Kidney (tissue), 14 donors: Measurements from ENCODE around the gene SLC35E2B. TPM values are rescaled to one million over a fixed set of nuclear protein-coding genes. Genes with fewer than 3 reads are reported as not detected.
A peak's percentile ranks its signal among the peaks of the same experiment; 100 is the strongest.

Source experiments
- DNase-seq, 5 donors: peaks; one replicate each; pipeline ENCODE4 v3.0.0-alpha.2; 2013 to 2020
- FAIRE-seq: peaks from 2 replicates; lab custom pipeline; 2012; peaks lifted over from hg19 to GRCh38; lab: Jason Lieb, UNC
- H3K27ac ChIP-seq, 2 donors: one replicate each; pipeline ENCODE4 v1.7.0; 2013; ENCODE audit warnings: low read depth in 2 of 2, low read length in 2 of 2, inconsistent platforms in 1 of 2
- H3K27me3 ChIP-seq: one replicate; pipeline ENCODE4 v1.7.1; 2013; ENCODE audit warnings: low read length, inconsistent platforms; ENCODE audit not compliant: control insufficient read depth, insufficient read depth
- H3K36me3 ChIP-seq, 3 donors: one replicate each; pipeline versions ENCODE4 v1.7.0 to v1.7.1; 2013; ENCODE audit warnings: low read length in 3 of 3, control low read depth in 1 of 3, inconsistent platforms in 1 of 3; ENCODE audit not compliant: insufficient read depth in 3 of 3, control insufficient read depth in 2 of 3
- H3K4me1 ChIP-seq, 3 donors: one replicate each; pipeline versions ENCODE4 v1.7.0 to v1.7.1; 2013; ENCODE audit warnings: low read length in 3 of 3, inconsistent platforms in 1 of 3, low read depth in 1 of 3; ENCODE audit not compliant: control insufficient read depth in 2 of 3, insufficient read depth in 2 of 3
- H3K4me3 ChIP-seq, 3 donors: one replicate each; pipeline versions ENCODE4 v1.7.0 to v1.8.1; 2013; ENCODE audit warnings: low read length in 3 of 3, control low read depth in 1 of 3, inconsistent platforms in 1 of 3
- H3K9ac ChIP-seq, 3 donors: one replicate each; pipeline versions ENCODE4 v1.7.0 to v1.7.1; 2013; ENCODE audit warnings: low read length in 3 of 3, control low read depth in 1 of 3, inconsistent platforms in 1 of 3
- H3K9me3 ChIP-seq, 3 donors: one replicate each; pipeline versions ENCODE4 v1.7.0 to v1.7.1; 2013; ENCODE audit warnings: low read length in 3 of 3, control low read depth in 1 of 3, inconsistent platforms in 1 of 3; ENCODE audit not compliant: control insufficient read depth in 2 of 3, insufficient read depth in 1 of 3
- CTCF ChIP-seq: IDR thresholded peaks from 3 replicates; pipeline ENCODE4 v1.5.1; 2012; ENCODE audit warnings: mild to moderate bottlenecking, moderate library complexity, borderline replicate concordance; ENCODE audit not compliant: insufficient read depth; ENCODE audit errors: extremely low read depth
- intact Hi-C: fragments of 100-400 bp; cut with DNase I; formaldehyde crosslinking; loops from one replicate; pipeline ENCODE4 v1.11.1; 2022
- polyA plus RNA-seq: library from polyadenylated mRNA; stranded (reverse); fragments of 350-450 nt; fragmentation: Illumina TruSeq; extraction: RNeasy Lipid Tissue Mini Kit (QIAGEN cat#74804); gene quantifications from one replicate; pipeline ENCODE4 v1.2.3, GENCODE V29; 2014; ENCODE audit warnings: low read depth, low replicate concordance; ENCODE audit not compliant: insufficient read depth
- total RNA-seq: library from RNA; stranded (reverse); fragmentation: NEBNext Ultra II Directional; extraction: Animal tissue kit (Norgen Biotek cat#: 25700); gene quantifications from one replicate; pipeline ENCODE4 v1.2.1, GENCODE V29; 2021
- donor health status: control.
- donor health status: control.
- donor health status: control.
- donor health status: control.
- donor health status: control.
- donor health status: DM: yes; HTN: yes; CAD: no.
- donor health status: Normal renal cell carcinoma (clear cell type).

The SLC35E2B gene
- total and polyA plus RNA-seq, 2 donors from 2014 or later = 11.3 to 50.2 TPM

GRCh38 chr1:1630965-1631781 lies 61.4 kb downstream of the SLC35E2B start:
- Histone ChIP-seq H3K36me3 (no peaks in the 10 kb centered on the region), H3K4me1 (no peaks in the 10 kb centered on the region), H3K9ac (no peak overlapping the region), H3K27ac (peak overlapping the region; percentile 51 to 77), H3K9me3 (no peaks in the 10 kb centered on the region), H3K4me3 (no peak overlapping the region), H3K27me3 (no peaks in the 10 kb centered on the region)
- no peak for TF ChIP-seq CTCF
- DNase-seq = peak; percentile 58 to 92 (median 80)
- intact Hi-C loops = no loop called here
- FAIRE-seq = no peak

GRCh38 chr1:1630191-1630964 lies 62.2 kb downstream of the SLC35E2B start:
- Histone ChIP-seq H3K27me3 (no peaks in the 10 kb centered on the region), H3K36me3 (no peaks in the 10 kb centered on the region), H3K9ac (no peak overlapping the region), H3K9me3 (no peaks in the 10 kb centered on the region), H3K27ac (peak overlapping the region; percentile 51 to 77), H3K4me1 (no peaks in the 10 kb centered on the region), H3K4me3 (no peak overlapping the region)
- FAIRE-seq (no peak), DNase-seq (peak; percentile 92 to 96 (median 95))
- intact Hi-C loops = no loop called here
- TF ChIP-seq CTCF = no peak

GRCh38 chr1:1629430-1630190 lies 63.0 kb downstream of the SLC35E2B start:
- Histone ChIP-seq H3K27ac (no peak overlapping the region), H3K9ac (no peak overlapping the region), H3K27me3 (no peaks in the 10 kb centered on the region), H3K36me3 (no peaks in the 10 kb centered on the region), H3K9me3 (no peaks in the 10 kb centered on the region), H3K4me1 (no peaks in the 10 kb centered on the region), H3K4me3 (no peak overlapping the region)
- TF ChIP-seq CTCF = no peak
- DNase-seq = peak in 2 of 5 donors; percentile 27 to 87
- intact Hi-C loops = no loop called here
- no peak for FAIRE-seq
